HG02943 (cell line): ENCODE data around the gene DIRAS2.

Experiments used
- ATAC-seq: cut with Tn5 transposase; IDR thresholded peaks from one replicate; pipeline ENCODE4 v1.9.1; 2021; ENCODE audit warnings: mild to moderate bottlenecking, low read depth, moderate library complexity; ENCODE audit not compliant: unreplicated experiment

DIRAS2 gene

GRCh38 chr9:90613502-90613901 is 29.1 kb downstream of the DIRAS2 start:
- ATAC-seq = no peak

- no peak for ATAC-seq
These were observed 29.7 kb downstream of the DIRAS2 start for GRCh38 chr9:90612957-90613356.

GRCh38 chr9:90611568-90611967 is 31.1 kb downstream of the DIRAS2 start:
- ATAC-seq = no peak

- ATAC-seq = no peak
These were observed 31.5 kb downstream of the DIRAS2 start for GRCh38 chr9:90611121-90611520.

- no peak for ATAC-seq
These were observed 34.7 kb downstream of the DIRAS2 start for GRCh38 chr9:90607701-90608516.

- ATAC-seq = no peak
These were observed 42.6 kb downstream of the DIRAS2 start for GRCh38 chr9:90600029-90600428.

- ATAC-seq = no peak
These were observed 44.4 kb downstream of the DIRAS2 start for GRCh38 chr9:90598191-90598590.

GRCh38 chr9:90593646-90594045 is 49.0 kb downstream of the DIRAS2 start:
- no peak for ATAC-seq

GRCh38 chr9:90580576-90580975 is 62.0 kb downstream of the DIRAS2 start:
- ATAC-seq = no peak

GRCh38 chr9:90579181-90579580 is 63.4 kb downstream of the DIRAS2 start:
- ATAC-seq = no peak

- ATAC-seq = no peak
These were observed 64.4 kb downstream of the DIRAS2 start for GRCh38 chr9:90578126-90578815.

- no peak for ATAC-seq
These were observed 73.1 kb downstream of the DIRAS2 start for GRCh38 chr9:90569511-90569910.

- no peak for ATAC-seq
These were observed 74.0 kb downstream of the DIRAS2 start for GRCh38 chr9:90568667-90569066.

GRCh38 chr9:90562229-90562628 is 80.4 kb downstream of the DIRAS2 start:
- no peak for ATAC-seq
